Right atrium auricular region (tissue), 2 donors: ENCODE measurements around the gene SF3A2. TPM values are rescaled to one million over a fixed set of nuclear protein-coding genes. Genes with fewer than 3 reads are reported as not detected.

ENCODE experiments used
- DNase-seq: peaks from one replicate; pipeline ENCODE4 v3.0.0-alpha.2; 2019; ENCODE audit warnings: low spot score
- H3K27ac ChIP-seq, 2 donors: fragments of 200-600 bp; sonication (generic); 1 replicate in 1 of 2; 2 replicates in 1 of 2; pipeline ENCODE4 v1.5.1; 2016 to 2019
- H3K27me3 ChIP-seq, 2 donors: fragments of 200-600 bp; sonication (generic); one replicate each; pipeline versions ENCODE4 v1.5.1 to v1.6.0; 2017 to 2019
- H3K36me3 ChIP-seq: fragments of 200-600 bp; sonication (generic); one replicate; pipeline ENCODE4 v1.5.1; 2016
- H3K4me1 ChIP-seq, 2 donors: fragments of 200-600 bp; sonication (generic); one replicate each; pipeline versions ENCODE4 v1.5.1 to v1.6.0; 2017 to 2019
- H3K4me3 ChIP-seq, 2 donors: fragments of 200-600 bp; sonication (generic); 1 replicate in 1 of 2; 2 replicates in 1 of 2; pipeline ENCODE4 v1.5.1; 2017 to 2019; ENCODE audit warnings: mild to moderate bottlenecking in 1 of 2, moderate library complexity in 1 of 2
- H3K9me3 ChIP-seq, 2 donors: fragments of 200-600 bp; sonication (generic); one replicate each; pipeline ENCODE4 v1.5.1; 2019
- total RNA-seq, 2 donors: library from RNA; depleted of rRNA; stranded (reverse); fragments of >200 nt; gene quantifications; one replicate each; pipeline ENCODE4 v1.1.0, GENCODE V29; 2016
- TF ChIP-seq, protein P1 (sequence below), 2 donors: fragments of 200-600 bp; sonication (generic); IDR thresholded peaks; one replicate each; pipeline ENCODE4 v1.5.1; 2019; ENCODE audit warnings: antibody characterized with exemption in 2 of 2

Gene SF3A2
- total RNA-seq, 2 donors from 2014 or later, result 17.3 to 30.4 TPM

DNA sequence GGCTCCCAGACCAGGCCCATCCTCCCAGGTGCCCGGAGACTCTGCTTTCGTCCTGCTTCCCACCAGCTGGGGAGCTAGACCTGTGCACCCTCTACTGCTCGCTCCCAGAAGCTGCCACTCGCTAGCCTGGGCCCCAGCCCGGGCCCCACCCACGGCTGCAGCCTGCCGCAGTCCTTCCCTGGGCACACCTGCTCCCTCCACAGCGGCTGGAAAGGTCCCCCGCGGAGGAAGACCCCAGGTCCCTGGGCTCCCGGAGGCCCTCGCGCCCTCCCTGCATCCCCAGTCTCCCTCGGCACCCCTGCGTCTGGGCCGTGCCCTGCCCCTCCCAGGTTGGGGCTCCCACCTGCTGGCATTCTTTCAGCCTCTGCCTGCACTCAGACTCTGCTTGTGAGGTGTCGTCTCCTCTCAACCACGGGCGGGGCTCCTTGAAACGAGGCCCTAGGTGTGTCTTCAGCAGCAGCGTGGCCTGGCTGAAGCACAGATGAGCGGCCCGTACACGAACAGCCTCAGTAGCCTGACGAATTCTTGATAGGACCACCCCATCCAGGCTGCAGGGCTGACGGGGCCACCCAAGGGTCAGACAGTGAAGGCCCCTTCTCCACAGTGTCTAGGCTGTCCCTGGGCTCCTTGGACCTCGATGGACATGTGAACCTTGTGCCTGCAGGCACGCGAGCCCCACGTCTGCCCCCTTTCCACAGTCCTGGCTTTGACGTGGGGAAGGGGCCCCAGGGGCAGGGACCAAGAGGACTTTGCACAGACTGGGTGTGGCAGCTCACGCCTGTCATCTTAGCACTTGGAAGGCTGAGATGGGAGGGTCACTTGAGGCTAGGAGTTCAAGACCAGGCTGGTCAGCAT, 44.9 kb upstream of the SF3A2 start:
- Histone ChIP-seq H3K27ac (no peak overlapping the region), H3K4me3 (no peak overlapping the region), H3K27me3 (no peaks in the 10 kb centered on the region), H3K4me1 (peaks cover 0 to 39% of the 10 kb centered on the region in 2 donors), H3K36me3 (peaks cover 68% of the 10 kb centered on the region), H3K9me3 (no peaks in the 10 kb centered on the region)
- TF ChIP-seq, protein P1, sequence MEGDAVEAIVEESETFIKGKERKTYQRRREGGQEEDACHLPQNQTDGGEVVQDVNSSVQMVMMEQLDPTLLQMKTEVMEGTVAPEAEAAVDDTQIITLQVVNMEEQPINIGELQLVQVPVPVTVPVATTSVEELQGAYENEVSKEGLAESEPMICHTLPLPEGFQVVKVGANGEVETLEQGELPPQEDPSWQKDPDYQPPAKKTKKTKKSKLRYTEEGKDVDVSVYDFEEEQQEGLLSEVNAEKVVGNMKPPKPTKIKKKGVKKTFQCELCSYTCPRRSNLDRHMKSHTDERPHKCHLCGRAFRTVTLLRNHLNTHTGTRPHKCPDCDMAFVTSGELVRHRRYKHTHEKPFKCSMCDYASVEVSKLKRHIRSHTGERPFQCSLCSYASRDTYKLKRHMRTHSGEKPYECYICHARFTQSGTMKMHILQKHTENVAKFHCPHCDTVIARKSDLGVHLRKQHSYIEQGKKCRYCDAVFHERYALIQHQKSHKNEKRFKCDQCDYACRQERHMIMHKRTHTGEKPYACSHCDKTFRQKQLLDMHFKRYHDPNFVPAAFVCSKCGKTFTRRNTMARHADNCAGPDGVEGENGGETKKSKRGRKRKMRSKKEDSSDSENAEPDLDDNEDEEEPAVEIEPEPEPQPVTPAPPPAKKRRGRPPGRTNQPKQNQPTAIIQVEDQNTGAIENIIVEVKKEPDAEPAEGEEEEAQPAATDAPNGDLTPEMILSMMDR (IDR thresholded peaks at IDR 0.05), result no peak
- no peak for DNase-seq

DNA sequence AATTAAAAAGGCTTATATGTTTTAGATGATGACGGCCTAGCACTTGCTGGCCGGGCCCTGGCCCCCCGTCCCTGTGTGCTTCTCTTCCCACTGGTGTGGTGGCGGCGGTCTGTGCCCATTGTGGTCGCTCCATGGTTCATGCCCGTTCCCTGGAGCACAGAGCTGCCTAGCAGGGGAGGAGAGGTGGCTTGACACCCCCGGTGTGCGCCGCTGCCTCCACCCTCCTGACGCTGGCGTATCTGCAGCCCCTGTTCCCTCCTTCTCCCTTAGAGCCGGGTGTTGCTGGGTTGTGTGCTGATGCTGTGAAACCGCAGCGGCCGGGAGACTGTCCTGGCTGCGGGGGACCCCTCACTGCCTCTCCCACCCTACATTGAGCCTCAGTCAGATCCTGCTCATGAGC, 43.8 kb upstream of the SF3A2 start:
- DNase-seq, result no peak
- TF ChIP-seq, protein P1 (IDR thresholded peaks at IDR 0.05), result no peak
- Histone ChIP-seq H3K27me3 (no peaks in the 10 kb centered on the region), H3K36me3 (peaks cover 70% of the 10 kb centered on the region), H3K9me3 (no peaks in the 10 kb centered on the region), H3K4me3 (no peak overlapping the region), H3K27ac (no peak overlapping the region), H3K4me1 (peaks cover 0 to 27% of the 10 kb centered on the region in 2 donors)

DNA sequence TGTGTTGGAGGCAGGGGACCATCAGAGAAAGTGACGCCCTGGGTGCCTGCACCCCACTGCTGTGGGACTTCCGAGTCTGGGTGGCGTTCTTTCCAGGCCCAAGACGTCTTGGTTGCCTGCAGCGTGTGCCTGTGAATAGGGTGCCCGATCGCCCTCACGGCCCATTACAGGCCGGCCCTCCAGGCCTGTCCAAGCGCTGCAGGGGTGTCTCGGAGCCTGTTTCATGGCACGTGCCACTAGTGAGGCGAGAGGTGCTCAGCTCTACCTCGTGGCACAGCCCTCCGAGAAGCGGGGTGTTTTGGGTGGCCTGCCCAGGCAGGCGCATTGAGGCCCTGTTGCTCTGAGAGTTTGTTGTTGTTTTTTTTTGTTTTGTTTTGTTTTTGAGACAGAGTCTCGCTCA, 42.8 kb upstream of the SF3A2 start:
- Histone ChIP-seq H3K36me3 (peaks cover 69% of the 10 kb centered on the region), H3K9me3 (no peaks in the 10 kb centered on the region), H3K4me3 (no peak overlapping the region), H3K4me1 (peaks cover 0 to 19% of the 10 kb centered on the region in 2 donors), H3K27ac (no peak overlapping the region), H3K27me3 (no peaks in the 10 kb centered on the region)
- TF ChIP-seq, protein P1 (IDR thresholded peaks at IDR 0.05), result no peak
- no peak for DNase-seq

DNA sequence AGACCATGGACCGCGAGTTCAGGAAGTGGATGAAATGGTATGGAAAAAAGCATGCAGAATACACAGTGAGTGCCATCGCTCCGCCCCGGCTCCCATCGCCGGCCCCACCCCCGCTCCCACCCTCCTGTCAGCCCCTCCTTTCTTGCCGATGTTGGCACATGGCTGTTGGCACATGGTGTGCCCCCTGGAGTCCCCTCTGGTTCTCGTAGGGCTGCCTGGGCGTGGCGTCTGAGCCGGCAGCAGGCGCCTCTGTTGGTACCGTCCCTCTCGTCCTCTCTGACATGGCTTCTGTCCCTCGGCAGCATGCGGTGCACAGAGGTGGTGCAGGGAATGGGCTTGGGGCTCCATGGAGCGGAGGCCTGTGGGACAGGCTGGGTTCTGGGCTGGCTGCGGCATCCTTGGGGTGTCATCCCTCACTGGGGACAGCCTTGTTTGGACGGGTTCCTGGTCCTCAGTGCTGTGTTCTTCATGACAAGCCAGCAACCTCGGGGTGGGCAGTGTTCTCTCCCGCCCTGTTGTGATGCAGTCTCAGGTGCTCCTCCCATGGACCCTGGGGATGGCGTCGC, 42.0 kb upstream of the SF3A2 start:
- H3K36me3 ChIP-seq, result peaks cover 61% of the 10 kb centered on the region
- H3K27ac ChIP-seq, result no peak overlapping the region
- no peak for DNase-seq
- no peaks in the 10 kb centered on the region for H3K27me3 ChIP-seq
- H3K9me3 ChIP-seq, result no peaks in the 10 kb centered on the region
- TF ChIP-seq, protein P1 (IDR thresholded peaks at IDR 0.05), result no peak
- no peak overlapping the region for H3K4me3 ChIP-seq
- peaks cover 0 to 19% of the 10 kb centered on the region in 2 donors for H3K4me1 ChIP-seq

DNA sequence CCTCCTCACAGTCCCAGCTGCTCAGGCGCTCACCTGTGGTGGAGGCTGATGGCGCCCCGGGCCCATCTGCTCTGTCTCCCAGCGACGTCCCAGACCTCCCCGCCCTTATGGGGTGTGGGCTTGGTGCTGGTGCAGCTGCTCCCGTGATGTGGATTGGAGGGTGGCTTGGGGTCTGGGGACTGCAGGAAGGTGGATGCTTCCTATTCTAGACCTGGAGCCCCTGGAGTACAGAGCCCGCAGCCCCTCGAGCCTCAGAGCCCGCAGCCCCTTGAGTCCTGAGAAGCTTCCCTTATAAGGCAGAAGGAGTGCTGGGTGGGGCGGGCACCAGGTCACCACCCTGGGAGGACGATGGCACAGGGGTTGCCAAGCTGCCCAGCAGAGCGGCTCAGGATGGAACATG, 41.3 kb upstream of the SF3A2 start:
- TF ChIP-seq, protein P1 (IDR thresholded peaks at IDR 0.05), result no peak
- H3K27ac ChIP-seq, result no peak overlapping the region

More for the DNA sequence above, 41.3 kb upstream of the SF3A2 start:
- DNase-seq, result no peak
- Histone ChIP-seq H3K9me3 (no peaks in the 10 kb centered on the region), H3K36me3 (peaks cover 63% of the 10 kb centered on the region), H3K4me3 (no peak overlapping the region), H3K27me3 (no peaks in the 10 kb centered on the region), H3K4me1 (peaks cover 0 to 16% of the 10 kb centered on the region in 2 donors)
